ENCODE results near the gene C2orf49. TPM values are rescaled to one million over a fixed set of nuclear protein-coding genes. Genes with fewer than 3 reads are reported as not detected.

The C2orf49 gene
- total and polyA plus RNA-seq, 10 of the 15 experiments (the other 5 are each of a cell fraction or from before 2014, with no cell fraction given), result 7.2 to 24.2 (median 15.5) TPM

DNA sequence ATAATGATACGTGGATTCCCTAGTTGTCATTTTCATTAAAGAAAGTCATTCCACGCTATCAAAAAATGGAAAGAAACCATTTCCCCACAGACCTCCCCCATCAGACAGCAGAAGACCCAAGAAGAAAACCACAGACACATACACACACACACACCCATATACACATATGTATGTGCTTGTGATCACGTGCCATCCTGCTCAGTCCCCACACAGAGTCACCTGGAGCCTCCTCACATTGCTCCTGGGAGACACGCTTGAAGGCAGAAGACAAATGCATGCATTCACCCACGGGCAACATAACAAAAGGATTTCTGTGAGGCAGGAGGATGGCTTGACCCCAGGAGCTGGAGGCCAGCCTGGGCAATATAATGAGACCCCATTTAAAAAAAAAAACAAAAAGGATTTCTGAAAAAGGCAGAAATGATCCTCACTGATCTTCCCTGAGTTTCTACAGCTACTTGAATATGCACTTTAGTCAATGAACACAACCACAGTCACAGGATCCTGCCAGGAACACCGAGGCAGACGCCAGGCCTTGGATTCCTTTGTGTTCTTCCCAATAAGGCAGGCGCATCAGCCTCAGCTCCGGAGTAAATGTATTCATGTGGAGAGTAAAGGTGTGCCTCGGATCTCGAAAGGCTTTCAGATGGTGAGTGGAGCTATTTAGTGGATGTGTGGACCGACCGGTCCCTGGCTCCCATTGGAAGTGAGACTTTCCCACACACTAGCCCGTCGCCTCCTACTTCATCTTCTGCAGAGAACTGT is 28.8 kb upstream of the C2orf49 start:
- 96% methylated on average over 15 of the region's 15 CpGs for WGBS (ENCODE audit: insufficient coverage, insufficient replicate concordance, low lambda C conversion rate, missing lambda C conversion rate)
- Histone ChIP-seq H3K27me3 (replicated peaks in 1 of 2; ENCODE audit: control insufficient read depth in 2 of 2, insufficient read depth in 2 of 2, low read length in 1 of 2) (no peaks in the 10 kb centered on the region), H3K4me2 (ENCODE audit: control insufficient read depth, insufficient read depth) (no peak overlapping the region), H3K79me2 (ENCODE audit: control insufficient read depth, insufficient read depth, low read length) (peaks cover 34% of the 10 kb centered on the region), H4K20me1 (ENCODE audit: control insufficient read depth, insufficient read depth) (no peaks in the 10 kb centered on the region), H3K4me3 (no peak overlapping the region), H3K36me3 (ENCODE audit: control insufficient read depth in 2 of 2, insufficient read depth in 2 of 2, low read length in 1 of 2) (peaks cover 3 to 10% of the 10 kb centered on the region in 2 experiments; a peak in 3 of 4 replicates), H3K27ac (ENCODE audit: control insufficient read depth, insufficient read depth) (no peak overlapping the region), H3K9ac (ENCODE audit: control insufficient read depth, insufficient read depth, low read length) (no peak overlapping the region), H2AFZ (ENCODE audit: control insufficient read depth, low read depth, low read length) (no peak overlapping the region), H3K9me3 (replicated peaks; ENCODE audit: control insufficient read depth, insufficient read depth, low read length) (no peaks in the 10 kb centered on the region; the same call in 2 of the 3 replicates), H3K4me1 (ENCODE audit: control insufficient read depth, insufficient read depth, low read length) (peaks cover 5% of the 10 kb centered on the region; the same call in 1 of the 2 replicates)
- intact Hi-C loops (cut with micrococcal nuclease; ENCODE audit: unreplicated experiment), result no loop called here
- CTCF ChIA-PET, result interaction anchor here (0.6 to 1.4 kb wide), 2 partner anchors 13 to 21 kb away, joined by 3 read pairs; no protein-coding TSS in a partner anchor
- in situ Hi-C loops (cut with MboI), result no loop called here
- no peak for DNase-seq (ENCODE audit: low read depth, low spot score)
- SMC1A ChIA-PET (ENCODE audit: uncharacterized antibody, unreplicated experiment), result interaction anchor here (1.3 kb wide), 1 partner anchor 13 kb away, joined by 3 read pairs; no protein-coding TSS in a partner anchor
- POLR2A ChIA-PET, result interaction anchor here (0.8 kb wide), 1 partner anchor 31 kb away, joined by 3 read pairs; no protein-coding TSS in a partner anchor
- ATAC-seq, result no peak
- RAD21 ChIA-PET (ENCODE audit: unreplicated experiment), result no interaction called here
- no TSS peak for BruUV-seq (replicated peaks)
- FAIRE-seq, result no peak
- TF ChIP-seq MEF2B (IDR thresholded peaks at IDR 0.05; ENCODE audit: partially characterized antibody, poor library complexity, severe bottlenecking), result no peak
- TF ChIP-seq, protein P1, sequence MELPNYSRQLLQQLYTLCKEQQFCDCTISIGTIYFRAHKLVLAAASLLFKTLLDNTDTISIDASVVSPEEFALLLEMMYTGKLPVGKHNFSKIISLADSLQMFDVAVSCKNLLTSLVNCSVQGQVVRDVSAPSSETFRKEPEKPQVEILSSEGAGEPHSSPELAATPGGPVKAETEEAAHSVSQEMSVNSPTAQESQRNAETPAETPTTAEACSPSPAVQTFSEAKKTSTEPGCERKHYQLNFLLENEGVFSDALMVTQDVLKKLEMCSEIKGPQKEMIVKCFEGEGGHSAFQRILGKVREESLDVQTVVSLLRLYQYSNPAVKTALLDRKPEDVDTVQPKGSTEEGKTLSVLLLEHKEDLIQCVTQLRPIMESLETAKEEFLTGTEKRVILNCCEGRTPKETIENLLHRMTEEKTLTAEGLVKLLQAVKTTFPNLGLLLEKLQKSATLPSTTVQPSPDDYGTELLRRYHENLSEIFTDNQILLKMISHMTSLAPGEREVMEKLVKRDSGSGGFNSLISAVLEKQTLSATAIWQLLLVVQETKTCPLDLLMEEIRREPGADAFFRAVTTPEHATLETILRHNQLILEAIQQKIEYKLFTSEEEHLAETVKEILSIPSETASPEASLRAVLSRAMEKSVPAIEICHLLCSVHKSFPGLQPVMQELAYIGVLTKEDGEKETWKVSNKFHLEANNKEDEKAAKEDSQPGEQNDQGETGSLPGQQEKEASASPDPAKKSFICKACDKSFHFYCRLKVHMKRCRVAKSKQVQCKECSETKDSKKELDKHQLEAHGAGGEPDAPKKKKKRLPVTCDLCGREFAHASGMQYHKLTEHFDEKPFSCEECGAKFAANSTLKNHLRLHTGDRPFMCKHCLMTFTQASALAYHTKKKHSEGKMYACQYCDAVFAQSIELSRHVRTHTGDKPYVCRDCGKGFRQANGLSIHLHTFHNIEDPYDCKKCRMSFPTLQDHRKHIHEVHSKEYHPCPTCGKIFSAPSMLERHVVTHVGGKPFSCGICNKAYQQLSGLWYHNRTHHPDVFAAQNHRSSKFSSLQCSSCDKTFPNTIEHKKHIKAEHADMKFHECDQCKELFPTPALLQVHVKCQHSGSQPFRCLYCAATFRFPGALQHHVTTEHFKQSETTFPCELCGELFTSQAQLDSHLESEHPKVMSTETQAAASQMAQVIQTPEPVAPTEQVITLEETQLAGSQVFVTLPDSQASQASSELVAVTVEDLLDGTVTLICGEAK (IDR thresholded peaks at IDR 0.05; ENCODE audit: borderline replicate concordance), result no peak
- no peak for TF ChIP-seq SIN3A (IDR thresholded peaks at IDR 0.05; ENCODE audit: low read depth, low read length)

Data from GM12878 (cell line).